Panc1 (cell line): ENCODE results near the gene DCST2.

Source experiments
- POLR2AphosphoS5 ChIP-seq: IDR thresholded peaks from 2 replicates; pipeline ENCODE4 v1.6.1; 2012; ENCODE audit warnings: mild to moderate bottlenecking, low read depth, low read length, moderate library complexity
- TCF7L2 ChIP-seq: IDR thresholded peaks from 2 replicates; pipeline ENCODE4 v1.6.1; 2011; ENCODE audit warnings: mild to moderate bottlenecking, low read depth, low read length, inconsistent platforms
- TF ChIP-seq, protein P1 (sequence below): fragments of 450-650 bp; IDR thresholded peaks from 2 replicates; pipeline ENCODE4 v1.5.1; 2017; ENCODE audit warnings: mild to moderate bottlenecking
- TF ChIP-seq, protein P2 (sequence below), 2 experiments: IDR thresholded peaks; 2 replicates each; pipeline ENCODE4 v1.6.1; 2011 to 2012; ENCODE audit warnings: low read depth in 2 of 2, control low read depth in 1 of 2, low read length in 1 of 2, mild to moderate bottlenecking in 1 of 2, moderate library complexity in 1 of 2; ENCODE audit not compliant: insufficient read depth in 1 of 2

DNA sequence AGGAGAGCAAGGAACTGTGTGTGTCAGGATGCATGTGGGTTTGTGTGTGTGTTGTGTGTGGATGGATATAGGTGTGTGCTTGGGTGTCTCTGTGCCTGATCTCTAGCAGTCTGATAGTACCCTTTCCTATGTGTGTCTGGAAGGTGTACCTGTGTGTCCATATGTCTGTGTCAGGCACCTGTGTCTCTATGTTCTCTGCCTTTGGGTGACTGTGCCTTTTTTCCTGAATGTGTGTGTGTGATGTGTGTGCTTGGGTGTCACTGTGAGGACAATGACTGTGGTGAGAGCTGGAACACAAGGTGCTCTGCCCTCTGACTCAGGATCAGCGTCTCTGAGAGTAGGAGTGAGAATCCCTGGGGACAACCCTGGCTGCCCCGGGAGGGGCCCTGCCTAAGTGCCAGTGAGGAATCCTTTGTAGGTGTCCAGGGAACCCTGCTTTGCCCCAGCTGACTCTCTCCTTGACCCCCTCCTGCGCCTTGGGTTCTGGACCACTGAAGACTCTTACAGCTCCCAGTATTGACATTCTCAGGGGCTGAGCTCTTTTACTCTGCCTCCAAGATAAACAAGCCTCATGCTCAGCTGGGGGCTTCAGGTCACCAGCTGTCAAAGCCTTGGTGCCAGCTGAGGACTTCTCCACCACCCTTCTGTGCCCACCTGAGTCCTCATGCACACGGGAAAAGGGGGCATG is 44.3 kb upstream of the DCST2 start:
- TF ChIP-seq, protein P1, sequence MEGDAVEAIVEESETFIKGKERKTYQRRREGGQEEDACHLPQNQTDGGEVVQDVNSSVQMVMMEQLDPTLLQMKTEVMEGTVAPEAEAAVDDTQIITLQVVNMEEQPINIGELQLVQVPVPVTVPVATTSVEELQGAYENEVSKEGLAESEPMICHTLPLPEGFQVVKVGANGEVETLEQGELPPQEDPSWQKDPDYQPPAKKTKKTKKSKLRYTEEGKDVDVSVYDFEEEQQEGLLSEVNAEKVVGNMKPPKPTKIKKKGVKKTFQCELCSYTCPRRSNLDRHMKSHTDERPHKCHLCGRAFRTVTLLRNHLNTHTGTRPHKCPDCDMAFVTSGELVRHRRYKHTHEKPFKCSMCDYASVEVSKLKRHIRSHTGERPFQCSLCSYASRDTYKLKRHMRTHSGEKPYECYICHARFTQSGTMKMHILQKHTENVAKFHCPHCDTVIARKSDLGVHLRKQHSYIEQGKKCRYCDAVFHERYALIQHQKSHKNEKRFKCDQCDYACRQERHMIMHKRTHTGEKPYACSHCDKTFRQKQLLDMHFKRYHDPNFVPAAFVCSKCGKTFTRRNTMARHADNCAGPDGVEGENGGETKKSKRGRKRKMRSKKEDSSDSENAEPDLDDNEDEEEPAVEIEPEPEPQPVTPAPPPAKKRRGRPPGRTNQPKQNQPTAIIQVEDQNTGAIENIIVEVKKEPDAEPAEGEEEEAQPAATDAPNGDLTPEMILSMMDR, result no peak
- TF ChIP-seq, protein P2, sequence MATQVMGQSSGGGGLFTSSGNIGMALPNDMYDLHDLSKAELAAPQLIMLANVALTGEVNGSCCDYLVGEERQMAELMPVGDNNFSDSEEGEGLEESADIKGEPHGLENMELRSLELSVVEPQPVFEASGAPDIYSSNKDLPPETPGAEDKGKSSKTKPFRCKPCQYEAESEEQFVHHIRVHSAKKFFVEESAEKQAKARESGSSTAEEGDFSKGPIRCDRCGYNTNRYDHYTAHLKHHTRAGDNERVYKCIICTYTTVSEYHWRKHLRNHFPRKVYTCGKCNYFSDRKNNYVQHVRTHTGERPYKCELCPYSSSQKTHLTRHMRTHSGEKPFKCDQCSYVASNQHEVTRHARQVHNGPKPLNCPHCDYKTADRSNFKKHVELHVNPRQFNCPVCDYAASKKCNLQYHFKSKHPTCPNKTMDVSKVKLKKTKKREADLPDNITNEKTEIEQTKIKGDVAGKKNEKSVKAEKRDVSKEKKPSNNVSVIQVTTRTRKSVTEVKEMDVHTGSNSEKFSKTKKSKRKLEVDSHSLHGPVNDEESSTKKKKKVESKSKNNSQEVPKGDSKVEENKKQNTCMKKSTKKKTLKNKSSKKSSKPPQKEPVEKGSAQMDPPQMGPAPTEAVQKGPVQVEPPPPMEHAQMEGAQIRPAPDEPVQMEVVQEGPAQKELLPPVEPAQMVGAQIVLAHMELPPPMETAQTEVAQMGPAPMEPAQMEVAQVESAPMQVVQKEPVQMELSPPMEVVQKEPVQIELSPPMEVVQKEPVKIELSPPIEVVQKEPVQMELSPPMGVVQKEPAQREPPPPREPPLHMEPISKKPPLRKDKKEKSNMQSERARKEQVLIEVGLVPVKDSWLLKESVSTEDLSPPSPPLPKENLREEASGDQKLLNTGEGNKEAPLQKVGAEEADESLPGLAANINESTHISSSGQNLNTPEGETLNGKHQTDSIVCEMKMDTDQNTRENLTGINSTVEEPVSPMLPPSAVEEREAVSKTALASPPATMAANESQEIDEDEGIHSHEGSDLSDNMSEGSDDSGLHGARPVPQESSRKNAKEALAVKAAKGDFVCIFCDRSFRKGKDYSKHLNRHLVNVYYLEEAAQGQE (IDR thresholded peaks at IDR 0.05; ENCODE audit: insufficient read depth in 1 of 2, low read depth in 2 of 2, low read length in 1 of 2), result no peak
- TF ChIP-seq TCF7L2 (no peak), POLR2AphosphoS5 (no peak)
